NCI-H187 (cell line): ENCODE data around the gene NIT1.
"Not testable (repeated sequence)": the region's sequence is repeated elsewhere in the genome, so short reads cannot be mapped to it uniquely, and the experiment has no call there.

Experiments
- DNase-seq, 2 experiments: peaks; one replicate each; lab custom pipeline; 2025; lab: John Stamatoyannopoulos, UW

The NIT1 gene

DNA sequence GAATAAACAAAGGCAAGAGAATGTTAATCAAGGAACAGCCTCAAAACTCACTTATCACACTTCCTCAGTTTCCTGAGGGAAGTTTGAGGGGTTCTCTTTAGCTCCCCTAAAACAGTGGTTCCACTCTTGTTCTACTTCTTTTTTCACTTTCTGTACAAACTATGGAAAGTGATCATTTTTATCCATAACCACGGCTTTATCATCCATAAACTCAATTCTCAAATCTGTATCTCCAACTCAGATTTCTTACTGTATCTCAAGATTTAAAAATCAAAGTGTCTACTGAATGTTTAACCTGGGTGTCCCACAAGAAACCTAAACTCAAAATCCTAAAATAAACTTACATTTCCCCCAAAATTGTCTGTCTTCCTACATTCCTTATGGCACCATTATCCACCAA is 4.0 kb upstream of the NIT1 start:
- no peak for DNase-seq

GRCh38 chr1:161114556-161114955 is 3.3 kb upstream of the NIT1 start:
- DNase-seq = no peak

DNA sequence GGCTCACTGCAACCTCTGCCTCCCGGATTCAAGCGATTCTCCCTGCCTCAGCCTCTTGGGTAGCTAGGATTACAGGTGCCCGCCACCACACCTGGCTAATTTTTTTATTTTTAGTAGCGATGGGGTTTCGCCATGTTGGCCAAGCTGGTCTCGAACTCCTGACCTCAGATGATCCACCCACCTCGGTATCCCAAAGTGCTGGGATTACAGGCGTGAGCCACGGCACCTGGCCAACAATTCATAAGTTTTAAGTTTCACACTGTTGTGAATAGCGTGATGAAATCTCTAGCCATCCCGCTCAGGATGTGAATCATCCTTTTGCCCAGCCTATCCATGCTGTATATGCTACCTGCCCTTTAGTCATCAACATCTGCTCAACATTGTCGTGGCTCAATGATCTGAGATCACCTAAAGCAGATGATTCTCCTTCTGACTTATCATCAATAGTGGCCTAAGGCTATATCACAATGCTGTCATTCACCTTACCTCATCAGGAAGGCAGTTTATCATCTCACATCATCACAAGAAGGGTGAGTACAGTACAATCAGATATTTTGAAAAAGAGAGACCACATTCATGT is 2.7 kb upstream of the NIT1 start:
- no peak for DNase-seq

- not testable (repeated sequence) for DNase-seq
Observed at GRCh38 chr1:161115961-161116360, 1.9 kb upstream of the NIT1 start.

DNA sequence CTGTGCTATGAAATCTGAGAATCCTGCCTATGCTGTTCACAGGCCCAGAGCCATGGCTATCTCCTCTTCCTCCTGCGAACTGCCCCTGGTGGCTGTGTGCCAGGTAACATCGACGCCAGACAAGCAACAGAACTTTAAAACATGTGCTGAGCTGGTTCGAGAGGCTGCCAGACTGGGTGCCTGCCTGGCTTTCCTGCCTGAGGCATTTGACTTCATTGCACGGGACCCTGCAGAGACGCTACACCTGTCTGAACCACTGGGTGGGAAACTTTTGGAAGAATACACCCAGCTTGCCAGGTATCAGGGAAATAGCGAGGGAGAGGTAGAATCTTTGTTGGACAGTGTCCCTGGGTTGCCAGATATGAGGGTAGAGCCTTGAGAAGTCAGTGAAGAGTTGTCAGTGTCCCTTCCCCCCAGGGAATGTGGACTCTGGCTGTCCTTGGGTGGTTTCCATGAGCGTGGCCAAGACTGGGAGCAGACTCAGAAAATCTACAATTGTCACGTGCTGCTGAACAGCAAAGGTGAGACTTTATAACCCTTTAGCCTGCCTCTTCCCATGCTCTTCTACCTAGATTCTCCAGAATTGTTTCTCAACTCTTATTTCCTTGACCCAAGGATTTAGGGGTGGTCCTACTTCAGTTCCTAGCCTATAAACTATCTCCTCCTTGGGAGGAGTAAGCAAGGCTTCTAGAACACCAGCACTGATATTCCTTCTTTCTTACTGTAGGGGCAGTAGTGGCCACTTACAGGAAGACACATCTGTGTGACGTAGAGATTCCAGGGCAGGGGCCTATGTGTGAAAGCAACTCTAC is 1.4 kb downstream of the NIT1 start:
- DNase-seq = no peak

- no peak for DNase-seq
Observed at GRCh38 chr1:161121042-161121650, 3.2 kb downstream of the NIT1 start.

DNA sequence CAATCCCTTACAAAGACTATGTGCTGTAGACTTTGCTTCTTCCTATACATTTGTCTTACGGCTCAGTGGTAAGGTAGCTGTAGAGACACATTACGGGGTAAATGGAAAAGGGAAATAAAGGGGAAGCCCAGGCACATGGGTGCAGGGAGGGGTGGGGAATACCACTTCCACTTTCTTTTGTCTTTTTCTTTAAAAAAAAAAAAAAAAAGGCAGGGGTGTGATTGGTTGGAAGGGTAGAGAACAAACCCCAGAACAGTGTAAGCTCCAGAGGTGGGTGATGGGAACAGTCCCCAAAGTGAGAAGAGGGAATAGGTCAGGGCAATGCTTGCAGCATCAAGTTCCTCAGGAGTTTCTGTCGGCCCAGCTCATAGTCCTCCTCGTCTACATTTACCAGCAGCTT is 3.9 kb downstream of the NIT1 start:
- no peak for DNase-seq

DNA sequence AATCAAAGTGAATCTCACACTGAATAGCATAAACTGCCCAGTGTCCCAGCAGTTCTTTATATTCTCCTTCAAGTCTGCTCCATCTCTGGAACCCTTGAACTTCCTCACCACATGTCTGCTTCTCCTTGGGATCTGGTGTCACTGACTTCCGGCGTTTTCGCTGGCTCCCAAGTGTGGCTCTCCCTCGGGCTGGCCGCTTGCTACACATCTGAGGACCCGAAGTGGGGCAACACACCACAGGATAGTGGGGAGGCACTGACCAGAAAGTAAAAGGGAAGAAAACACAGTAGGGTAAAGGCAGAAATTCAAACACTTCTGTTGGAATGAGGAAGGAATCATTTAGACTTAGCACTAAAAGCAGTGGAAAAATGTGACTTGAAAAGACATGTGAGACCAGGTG is 5.1 kb downstream of the NIT1 start:
- DNase-seq = no peak

DNA sequence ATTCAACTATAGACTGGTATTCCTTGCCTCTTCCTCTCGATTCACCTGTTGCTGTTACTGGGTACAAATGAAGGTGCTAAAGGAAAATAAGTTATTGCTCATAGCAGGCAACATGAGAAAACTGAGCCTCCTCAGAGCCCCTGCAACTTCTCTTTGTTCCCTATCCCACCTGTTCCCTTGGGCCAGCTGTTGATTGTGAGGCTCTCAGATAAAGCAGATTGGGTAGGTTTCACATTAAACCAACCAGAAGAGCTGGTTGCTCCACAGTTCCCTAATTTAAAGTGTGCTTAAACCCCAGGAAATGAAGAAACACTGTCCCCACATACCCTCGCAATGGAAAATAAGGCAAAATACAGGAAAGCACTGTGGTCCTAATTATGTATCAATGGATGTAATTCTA is 9.7 kb downstream of the NIT1 start:
- no peak for DNase-seq

DNA sequence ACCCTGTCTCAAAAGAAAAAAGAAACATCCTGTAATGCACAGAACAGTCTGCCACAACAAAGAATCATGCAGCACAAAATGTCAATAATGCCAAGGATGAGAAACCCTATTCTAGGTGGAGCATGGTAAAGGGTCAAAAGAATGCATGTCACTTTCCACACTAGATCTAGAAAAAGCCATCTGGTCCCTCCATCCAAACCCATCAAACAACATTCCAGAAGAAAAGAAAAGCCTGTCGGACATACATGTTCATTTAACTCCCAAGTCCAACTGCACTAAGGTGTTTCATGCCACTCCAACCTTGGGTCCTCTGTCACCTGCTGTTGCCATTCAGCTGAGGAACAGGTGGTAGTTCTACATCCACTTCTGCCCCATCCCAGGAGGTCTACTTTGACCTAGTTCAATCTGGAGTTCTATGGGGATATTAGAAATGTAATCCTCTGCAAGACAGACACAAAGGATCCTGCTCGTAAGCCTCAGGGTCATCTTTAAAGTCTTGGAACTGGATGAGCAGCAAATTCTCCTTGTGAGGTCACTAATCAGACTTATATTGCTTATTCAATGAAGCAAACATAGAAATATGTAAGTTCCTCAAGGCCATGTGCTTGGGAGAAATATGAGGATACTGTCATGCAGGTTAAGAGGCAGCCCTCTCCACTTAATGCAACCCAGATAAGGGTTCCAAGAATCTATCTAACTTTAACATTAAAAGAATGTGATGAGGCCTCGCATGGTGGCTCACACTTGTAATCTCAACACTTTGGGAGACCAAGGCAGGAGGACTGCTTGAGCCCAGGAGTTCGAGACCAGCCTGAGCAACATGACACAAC is 10.9 kb downstream of the NIT1 start:
- no peak for DNase-seq

DNA sequence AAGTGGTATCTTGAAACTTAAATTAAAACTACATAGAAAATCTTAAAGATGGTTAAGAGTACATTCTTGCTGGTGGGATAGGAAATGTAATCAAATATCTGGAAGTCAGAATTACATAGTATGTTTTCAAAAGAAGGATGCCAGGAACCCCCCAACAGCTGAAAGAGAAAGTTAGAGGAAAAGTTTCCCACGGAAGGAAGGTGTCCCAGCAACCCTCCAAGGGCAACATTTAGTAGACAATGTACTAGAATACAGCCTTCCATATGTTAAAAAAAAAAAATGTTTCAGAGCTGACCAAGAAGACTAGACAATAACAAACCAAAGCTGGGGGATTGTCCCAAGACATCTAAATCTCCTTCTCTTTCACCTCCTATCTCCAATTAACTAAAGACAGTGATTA is 12.4 kb downstream of the NIT1 start:
- DNase-seq = no peak

GRCh38 chr1:161131523-161132409 is 13.9 kb downstream of the NIT1 start:
- DNase-seq = no peak

GRCh38 chr1:161132410-161133219 is 14.7 kb downstream of the NIT1 start, which contains the start of gene DEDD:
TSS of gene DEDD (minus strand) at chr1:161132667. CDS start at chr1:161124462, 8,205 bp downstream.
- peak; percentile 98 for DNase-seq

DNA sequence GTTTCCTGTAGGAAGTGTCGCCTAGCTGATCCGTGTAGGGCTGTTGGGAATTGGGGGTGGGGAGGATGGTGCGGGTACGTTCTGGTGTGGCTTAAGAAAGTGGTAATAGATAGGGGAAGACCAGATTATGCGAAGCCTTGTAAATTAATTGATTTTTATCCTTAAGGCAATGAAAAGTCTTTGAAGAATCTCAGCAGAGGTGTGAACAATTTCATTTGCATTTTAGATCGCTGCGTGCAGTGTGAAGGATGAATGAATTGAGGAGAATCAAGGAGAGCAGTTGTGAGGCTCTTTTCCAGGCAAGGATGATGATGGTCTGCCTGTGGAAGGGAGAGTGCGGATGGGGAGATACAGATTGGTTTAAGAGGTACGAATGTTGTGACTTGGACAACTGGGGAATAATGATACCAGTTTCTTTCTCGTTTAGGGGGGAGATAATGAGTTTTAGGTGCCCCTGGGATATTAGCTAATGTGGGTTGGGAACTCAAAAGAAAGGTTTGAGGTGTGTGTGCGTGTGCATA is 15.4 kb downstream of the NIT1 start:
- no peak for DNase-seq

- DNase-seq = no peak
Observed at GRCh38 chr1:161137881-161138280, 20.0 kb downstream of the NIT1 start.

- DNase-seq = no peak
Observed at GRCh38 chr1:161138431-161138830, 20.5 kb downstream of the NIT1 start.

DNA sequence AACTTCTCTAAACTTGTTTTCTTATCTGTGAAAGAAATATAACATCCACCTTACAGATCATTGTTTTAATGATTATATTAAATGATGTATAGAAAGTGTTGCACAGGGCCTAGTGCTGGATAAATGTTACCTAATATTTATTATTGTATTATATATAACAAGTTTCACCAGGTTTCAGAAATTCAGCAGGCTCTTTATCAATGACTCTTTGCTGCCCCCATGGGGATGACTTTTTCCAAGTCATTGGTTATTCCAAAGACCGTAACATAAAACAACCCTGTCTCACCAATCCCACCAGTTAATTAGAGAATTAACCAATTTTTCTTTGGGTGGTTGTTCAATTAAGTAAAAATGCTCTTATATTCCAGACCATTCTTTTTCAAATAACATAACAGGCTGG is 21.9 kb downstream of the NIT1 start:
- peak in 1 of 2 experiments; percentile 36 for DNase-seq

DNA sequence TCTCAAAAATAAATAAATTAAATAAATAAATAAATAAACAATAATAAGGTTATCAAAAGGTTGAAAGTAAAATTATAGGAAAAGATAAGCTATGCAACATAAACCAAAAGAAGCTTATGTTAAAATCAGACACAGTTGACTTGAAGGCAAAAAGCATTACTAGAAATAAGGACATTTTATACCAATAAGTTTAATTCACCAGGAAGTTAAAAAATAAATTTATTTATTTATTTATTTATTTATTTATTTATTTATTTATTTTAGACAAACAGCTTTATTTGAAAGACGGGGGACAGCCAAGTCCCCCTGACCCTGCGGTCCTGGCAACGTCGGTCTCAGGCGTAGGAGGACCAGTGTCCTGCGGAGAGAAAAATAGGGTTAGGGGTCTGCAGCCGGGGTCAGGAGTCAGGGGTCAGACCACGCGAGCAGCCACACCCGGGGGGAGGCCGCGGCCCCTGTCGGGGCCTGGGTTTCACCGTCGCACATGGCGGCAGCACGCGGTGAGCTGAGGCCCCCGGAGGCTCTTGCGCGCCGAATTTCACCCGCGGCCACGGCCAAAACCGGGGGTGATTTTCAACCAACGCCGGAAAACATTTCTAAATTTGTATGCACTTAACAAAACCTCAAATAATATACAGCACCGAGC is 23.0 kb downstream of the NIT1 start:
- DNase-seq = no peak

- DNase-seq = no peak
Observed at GRCh38 chr1:161145832-161146231, 27.9 kb downstream of the NIT1 start.

- no peak for DNase-seq
Observed at GRCh38 chr1:161153176-161153575, 35.3 kb downstream of the NIT1 start.
